ENCODE measurements around the gene DDO.
"Not testable (repeated sequence)": the region's sequence is repeated elsewhere in the genome, so short reads cannot be mapped to it uniquely, and the experiment has no call there.

Gene DDO

DNA sequence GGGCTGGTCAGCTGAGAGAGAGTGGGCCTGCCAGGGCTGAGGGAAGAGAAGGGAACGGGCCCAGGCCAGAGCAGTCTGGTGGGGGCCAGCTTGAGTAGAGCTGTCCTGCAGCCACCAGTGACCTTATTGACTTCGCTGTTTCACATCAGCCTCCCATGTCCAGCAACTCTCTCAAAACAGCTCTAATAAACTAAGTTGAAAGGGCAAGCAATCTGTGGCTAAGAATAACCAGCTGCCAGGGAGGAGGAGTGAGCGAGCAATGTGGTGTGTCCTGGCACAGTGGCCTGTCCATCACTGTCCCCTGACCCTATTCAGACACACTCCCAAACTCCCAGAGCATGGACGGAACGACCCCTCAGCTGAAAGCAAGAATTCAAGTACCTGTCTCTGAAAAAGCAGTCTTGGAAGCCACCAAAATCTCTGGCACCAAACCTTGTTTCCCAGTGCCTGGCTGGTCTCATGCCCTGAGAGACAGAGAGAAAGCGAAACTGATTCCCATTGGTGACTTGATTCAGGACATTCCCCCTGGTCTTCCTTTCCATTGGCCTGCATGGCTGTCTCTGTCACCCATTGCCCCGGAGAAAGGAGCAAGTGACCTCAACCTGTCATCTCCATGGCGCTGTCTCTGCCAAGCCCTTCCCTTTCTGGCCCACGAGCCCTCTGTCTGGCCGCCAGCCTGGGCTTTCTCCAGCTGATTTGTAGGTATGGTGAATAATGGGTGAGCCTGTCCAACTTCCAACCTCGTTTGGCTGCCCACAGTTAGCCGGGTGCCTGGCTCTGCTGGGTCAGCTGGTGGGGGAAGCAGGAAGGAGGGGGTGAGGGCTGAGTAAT is at the start of gene DDO:
Gene DDO, minus strand, starts transcription at position 490 of the 831 bp plus-strand sequence. CDS start 2,113 bp downstream, outside the sequence.
- no peak for DNase-seq (ENCODE audit: low read depth)
- TF ChIP-seq, protein P1, sequence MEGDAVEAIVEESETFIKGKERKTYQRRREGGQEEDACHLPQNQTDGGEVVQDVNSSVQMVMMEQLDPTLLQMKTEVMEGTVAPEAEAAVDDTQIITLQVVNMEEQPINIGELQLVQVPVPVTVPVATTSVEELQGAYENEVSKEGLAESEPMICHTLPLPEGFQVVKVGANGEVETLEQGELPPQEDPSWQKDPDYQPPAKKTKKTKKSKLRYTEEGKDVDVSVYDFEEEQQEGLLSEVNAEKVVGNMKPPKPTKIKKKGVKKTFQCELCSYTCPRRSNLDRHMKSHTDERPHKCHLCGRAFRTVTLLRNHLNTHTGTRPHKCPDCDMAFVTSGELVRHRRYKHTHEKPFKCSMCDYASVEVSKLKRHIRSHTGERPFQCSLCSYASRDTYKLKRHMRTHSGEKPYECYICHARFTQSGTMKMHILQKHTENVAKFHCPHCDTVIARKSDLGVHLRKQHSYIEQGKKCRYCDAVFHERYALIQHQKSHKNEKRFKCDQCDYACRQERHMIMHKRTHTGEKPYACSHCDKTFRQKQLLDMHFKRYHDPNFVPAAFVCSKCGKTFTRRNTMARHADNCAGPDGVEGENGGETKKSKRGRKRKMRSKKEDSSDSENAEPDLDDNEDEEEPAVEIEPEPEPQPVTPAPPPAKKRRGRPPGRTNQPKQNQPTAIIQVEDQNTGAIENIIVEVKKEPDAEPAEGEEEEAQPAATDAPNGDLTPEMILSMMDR (IDR thresholded peaks at IDR 0.05; ENCODE audit: insufficient read depth, low read depth, low read length, missing control alignments), result no peak
- no peak within 1 kb of the TSS for H3K4me3 ChIP-seq (ENCODE audit: low read length)

DNA sequence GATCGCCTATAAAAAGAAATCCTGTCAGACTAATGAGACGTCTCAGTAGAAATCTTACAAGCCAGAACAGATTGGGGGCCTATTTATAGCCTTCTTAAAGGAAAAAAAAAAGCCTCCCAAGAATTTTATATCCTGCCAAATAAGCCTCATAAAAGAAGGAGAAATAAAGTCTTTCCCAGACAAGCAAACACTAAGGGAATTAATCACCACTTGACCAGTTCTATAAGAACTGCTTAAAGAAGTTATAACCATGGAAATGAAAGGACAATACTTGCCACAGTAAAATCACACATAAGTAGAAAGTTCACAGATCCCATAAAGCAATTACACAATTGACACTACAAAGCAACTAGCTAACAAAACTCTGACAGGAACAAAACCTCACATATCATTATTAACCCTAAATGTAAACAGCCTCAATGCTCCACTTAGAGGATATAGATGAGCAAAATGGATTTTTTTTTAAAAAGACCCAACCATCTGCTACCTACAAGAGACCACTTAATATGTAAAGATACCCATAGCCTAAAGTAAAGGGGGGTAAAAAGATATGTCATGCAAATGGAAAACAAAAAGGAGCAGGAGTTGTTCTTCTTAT is 47.6 kb upstream of the DDO start:
- TF ChIP-seq, protein P1 (IDR thresholded peaks at IDR 0.05; ENCODE audit: insufficient read depth, low read depth, low read length, missing control alignments), result no peak
- no peak for DNase-seq (ENCODE audit: low read depth)
- no peak overlapping the region for H3K4me3 ChIP-seq (ENCODE audit: low read length)

DNA sequence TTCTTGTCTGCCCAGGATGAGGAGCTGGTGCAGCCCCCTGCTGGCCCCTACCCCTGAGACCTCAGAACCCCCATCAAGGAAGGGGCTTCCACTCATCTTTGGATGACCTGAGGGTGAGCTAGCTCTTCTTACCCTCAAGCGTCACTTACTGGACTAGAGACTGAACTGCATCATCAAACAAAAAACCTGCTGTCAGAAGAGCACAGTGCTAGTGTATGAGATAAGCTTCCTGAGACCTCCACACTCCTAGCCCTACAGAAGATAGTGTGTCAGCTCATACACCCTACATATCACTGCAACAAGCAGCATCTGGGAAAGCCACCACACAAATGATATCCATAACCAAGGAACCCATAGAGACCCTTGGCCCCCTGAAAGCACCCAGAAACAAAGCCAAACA is 46.0 kb upstream of the DDO start:
- TF ChIP-seq, protein P1 (IDR thresholded peaks at IDR 0.05; ENCODE audit: insufficient read depth, low read depth, low read length, missing control alignments), result no peak
- no peak overlapping the region for H3K4me3 ChIP-seq (ENCODE audit: low read length)
- DNase-seq (ENCODE audit: low read depth), result no peak

- TF ChIP-seq, protein P1 (IDR thresholded peaks at IDR 0.05; ENCODE audit: insufficient read depth, low read depth, low read length, missing control alignments), result no peak
- H3K4me3 ChIP-seq (ENCODE audit: low read length), result no peak overlapping the region
- no peak for DNase-seq (ENCODE audit: low read depth)
Measured at GRCh38 chr6:110459137-110459536, 43.8 kb upstream of the DDO start.

DNA sequence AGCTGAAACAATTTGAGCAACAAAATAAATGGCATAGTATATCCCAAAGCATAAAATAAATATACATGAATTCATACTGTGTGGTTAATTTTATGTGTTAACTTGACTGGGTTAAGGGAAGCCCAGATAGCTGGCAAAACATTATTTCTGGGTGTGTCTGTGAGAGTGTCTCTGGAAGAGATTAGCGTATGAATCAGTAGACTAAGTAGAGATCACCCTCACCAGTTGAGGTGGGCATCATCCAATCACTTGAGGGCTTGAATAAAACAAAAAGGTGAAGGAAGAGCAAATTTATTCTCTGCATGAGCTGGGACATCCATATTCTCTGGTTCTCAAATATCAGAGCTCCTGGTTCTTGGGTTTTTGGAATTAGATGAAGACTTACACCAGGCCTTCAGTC is 43.1 kb upstream of the DDO start:
- TF ChIP-seq, protein P1 (IDR thresholded peaks at IDR 0.05; ENCODE audit: insufficient read depth, low read depth, low read length, missing control alignments), result no peak
- H3K4me3 ChIP-seq (ENCODE audit: low read length), result no peak overlapping the region
- DNase-seq (ENCODE audit: low read depth), result no peak

DNA sequence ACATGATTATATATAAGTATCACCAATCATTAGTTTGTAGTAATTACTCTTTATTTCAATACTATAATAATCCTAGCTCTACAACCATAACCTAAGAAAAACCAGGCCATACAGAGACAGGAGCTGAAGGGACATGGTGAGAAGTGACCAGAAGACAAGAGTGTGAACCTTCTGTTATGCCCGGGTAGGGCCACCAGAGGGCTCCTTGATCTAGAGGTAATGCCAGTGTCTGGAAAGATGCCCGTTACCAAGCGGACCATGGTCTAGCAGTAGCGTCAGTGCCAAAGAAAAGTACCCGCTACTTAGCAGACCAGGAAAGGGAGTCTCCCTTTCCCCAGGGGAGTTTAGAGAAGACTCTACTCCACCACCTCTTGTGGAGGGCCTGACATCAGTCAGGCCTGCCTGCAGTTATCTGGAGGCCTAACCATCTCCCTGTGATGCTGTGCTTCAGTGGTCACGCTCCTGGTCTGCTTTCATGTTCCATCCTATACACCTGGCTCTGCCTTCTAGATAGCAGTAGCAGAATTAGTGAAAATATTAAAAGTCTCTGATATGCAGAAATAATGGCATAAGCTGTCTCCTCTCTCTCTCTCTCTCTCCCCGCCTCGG is 42.3 kb upstream of the DDO start:
- H3K4me3 ChIP-seq (ENCODE audit: low read length), result not testable (repeated sequence)
- TF ChIP-seq, protein P1 (IDR thresholded peaks at IDR 0.05; ENCODE audit: insufficient read depth, low read depth, low read length, missing control alignments), result peak; percentile 44
- peak; percentile 49 for DNase-seq (ENCODE audit: low read depth)
